ENCODE data around the gene MAP2. TPM values are rescaled to one million over a fixed set of nuclear protein-coding genes. Genes with fewer than 3 reads are reported as not detected.

The MAP2 gene
- total RNA-seq, 2 donors from 2014 or later: 18.8 to 30.7 TPM

- 46% methylated on average over 3 of the region's 3 CpGs for WGBS
- intact Hi-C loops (cut with DNase I): no loop called here
- Histone ChIP-seq H3K36me3 (no peaks in the 10 kb centered on the region), H3K9me3 (no peaks in the 10 kb centered on the region), H3K4me1 (replicated peaks) (no peaks in the 10 kb centered on the region), H3K27me3 (replicated peaks; ENCODE audit: insufficient read depth) (no peaks in the 10 kb centered on the region), H3K4me3 (no peak overlapping the region), H3K27ac (no peak overlapping the region)
- DNase-seq (ENCODE audit: low spot score): no peak
- TF ChIP-seq POLR2A (IDR thresholded peaks at IDR 0.05) (no peak), POLR2AphosphoS5 (IDR thresholded peaks at IDR 0.05) (peak; percentile 24)
Measured at GRCh38 chr2:209391776-209392401, 32.0 kb upstream of the MAP2 start.

- intact Hi-C loops (cut with DNase I): no loop called here
- Histone ChIP-seq H3K27me3 (replicated peaks; ENCODE audit: insufficient read depth) (no peaks in the 10 kb centered on the region), H3K4me3 (no peak overlapping the region), H3K9me3 (no peaks in the 10 kb centered on the region), H3K4me1 (replicated peaks) (no peaks in the 10 kb centered on the region), H3K27ac (no peak overlapping the region), H3K36me3 (no peaks in the 10 kb centered on the region)
- 92% methylated on average over 1 of the region's 1 CpG for WGBS
- no peak for DNase-seq (ENCODE audit: low spot score)
- TF ChIP-seq CTCF (IDR thresholded peaks at IDR 0.05) (no peak), POLR2AphosphoS5 (IDR thresholded peaks at IDR 0.05) (no peak), POLR2A (IDR thresholded peaks at IDR 0.05) (no peak)
Measured at GRCh38 chr2:209395229-209395628, 28.6 kb upstream of the MAP2 start.

- Histone ChIP-seq H3K36me3 (no peaks in the 10 kb centered on the region), H3K9me3 (no peaks in the 10 kb centered on the region), H3K27me3 (replicated peaks; ENCODE audit: insufficient read depth) (no peaks in the 10 kb centered on the region), H3K27ac (no peak overlapping the region), H3K4me1 (replicated peaks) (no peaks in the 10 kb centered on the region), H3K4me3 (no peak overlapping the region)
- no peak for DNase-seq (ENCODE audit: low spot score)
- TF ChIP-seq CTCF (IDR thresholded peaks at IDR 0.05) (no peak), POLR2A (IDR thresholded peaks at IDR 0.05) (no peak), POLR2AphosphoS5 (IDR thresholded peaks at IDR 0.05) (no peak)
- intact Hi-C loops (cut with DNase I): no loop called here
Measured at GRCh38 chr2:209395652-209396051, 28.2 kb upstream of the MAP2 start.

- no peaks in the 10 kb centered on the region for H3K4me1 ChIP-seq (replicated peaks)
- intact Hi-C loops (cut with DNase I): no loop called here
- DNase-seq (ENCODE audit: low spot score): no peak
- H3K27ac ChIP-seq: no peak overlapping the region
- H3K9me3 ChIP-seq: no peaks in the 10 kb centered on the region
- H3K4me3 ChIP-seq: no peak overlapping the region
- no peak for TF ChIP-seq CTCF (IDR thresholded peaks at IDR 0.05)
- TF ChIP-seq POLR2AphosphoS5 (IDR thresholded peaks at IDR 0.05): no peak
- no peak for TF ChIP-seq POLR2A (IDR thresholded peaks at IDR 0.05)
- WGBS: 60% methylated on average over 2 of the region's 2 CpGs
- H3K27me3 ChIP-seq (replicated peaks; ENCODE audit: insufficient read depth): no peaks in the 10 kb centered on the region
- no peaks in the 10 kb centered on the region for H3K36me3 ChIP-seq
Measured at GRCh38 chr2:209398463-209398862, 25.4 kb upstream of the MAP2 start.

- no peaks in the 10 kb centered on the region for H3K27me3 ChIP-seq (replicated peaks; ENCODE audit: insufficient read depth)
- no peaks in the 10 kb centered on the region for H3K36me3 ChIP-seq
- intact Hi-C loops (cut with DNase I): no loop called here
- DNase-seq (ENCODE audit: low spot score): no peak
- H3K27ac ChIP-seq: no peak overlapping the region
- H3K4me3 ChIP-seq: no peak overlapping the region
- WGBS: 75% methylated on average over 3 of the region's 3 CpGs
- no peaks in the 10 kb centered on the region for H3K4me1 ChIP-seq (replicated peaks)
- H3K9me3 ChIP-seq: no peaks in the 10 kb centered on the region
- TF ChIP-seq CTCF (IDR thresholded peaks at IDR 0.05) (no peak), POLR2A (IDR thresholded peaks at IDR 0.05) (no peak), POLR2AphosphoS5 (IDR thresholded peaks at IDR 0.05) (no peak)
Measured at GRCh38 chr2:209401788-209402187, 22.1 kb upstream of the MAP2 start.
